HepG2 (cell line): ENCODE measurements around the gene PPP4R3A. TPM values are rescaled to one million over a fixed set of nuclear protein-coding genes. Genes with fewer than 3 reads are reported as not detected.

ENCODE experiments used
- AGO2 ChIP-seq: fragments of 200-400 bp; formaldehyde crosslinking; optimal IDR thresholded peaks from 2 replicates; pipeline ENCODE3; 2017; ENCODE audit warnings: mild to moderate bottlenecking, low read depth, low read length, moderate library complexity
- ARID3A ChIP-seq: IDR thresholded peaks from 2 replicates; pipeline ENCODE4 v1.6.1; 2012; ENCODE audit warnings: low read depth, low read length, improper control_type of control experiment
- EP300 ChIP-seq, 3 experiments: sonication (generic) in 1 of 3; formaldehyde crosslinking in 1 of 3; IDR thresholded peaks; 2 replicates each; pipeline versions ENCODE4 v1.5.1 to v1.6.1; 2011 to 2020; ENCODE audit warnings: low read depth in 2 of 3, low read length in 2 of 3, borderline replicate concordance in 1 of 3, improper control_type of control experiment in 1 of 3, mild to moderate bottlenecking in 1 of 3, missing genetic modification reagents in 1 of 3, moderate library complexity in 1 of 3
- ESRRA ChIP-seq: sonication (generic); formaldehyde crosslinking; IDR thresholded peaks from 2 replicates; pipeline ENCODE4 v1.5.1; 2020; ENCODE audit warnings: mild to moderate bottlenecking, low read depth, missing genetic modification reagents
- FOSL1 ChIP-seq: sonication (generic); formaldehyde crosslinking; IDR thresholded peaks from 2 replicates; pipeline ENCODE4 v1.9.0; 2021; ENCODE audit warnings: missing genetic modification reagents, borderline replicate concordance
- GTF3A ChIP-seq: sonication (generic); formaldehyde crosslinking; conservative IDR thresholded peaks from 2 replicates; pipeline ENCODE4 v1.4.0; 2020; ENCODE audit warnings: mild to moderate bottlenecking, missing genetic modification reagents
- HNF4A ChIP-seq: sonication (generic); formaldehyde crosslinking; IDR thresholded peaks from 2 replicates; pipeline ENCODE4 v1.4.0; 2020; ENCODE audit warnings: missing genetic modification reagents
- HOXA3 ChIP-seq: sonication (generic); formaldehyde crosslinking; IDR thresholded peaks from 2 replicates; pipeline ENCODE4 v1.5.0; 2020; ENCODE audit warnings: missing genetic modification reagents
- KMT2B ChIP-seq: IDR thresholded peaks from 2 replicates; pipeline ENCODE4 v1.6.1; 2016; ENCODE audit warnings: missing genetic modification reagents, missing compliant biosample characterization
- MAFK ChIP-seq, 2 experiments: IDR thresholded peaks in 1 of 2; conservative IDR thresholded peaks in 1 of 2; 2 replicates each; pipeline ENCODE4 v1.6.1; 2011; ENCODE audit warnings: improper control_type of control experiment in 2 of 2, low read length in 2 of 2
- PCBP1 ChIP-seq: fragments of 200-400 bp; formaldehyde crosslinking; IDR thresholded peaks from 2 replicates; pipeline ENCODE4 v1.6.1; 2017; ENCODE audit warnings: mild to moderate bottlenecking, low read depth, low read length, borderline replicate concordance
- SPEN ChIP-seq: sonication (generic); formaldehyde crosslinking; IDR thresholded peaks from 2 replicates; pipeline ENCODE4 v1.5.1; 2020; ENCODE audit warnings: low read depth, mild to moderate bottlenecking, missing genetic modification reagents
- SSRP1 ChIP-seq: IDR thresholded peaks from 2 replicates; pipeline ENCODE4 v1.6.1; 2016; ENCODE audit warnings: control low read depth
- ZNF180 ChIP-seq: sonication (generic); formaldehyde crosslinking; IDR thresholded peaks from 2 replicates; pipeline ENCODE4 v1.4.0; 2020; ENCODE audit warnings: low read depth, missing genetic modification reagents, borderline replicate concordance
- ZNF224 ChIP-seq: sonication (generic); formaldehyde crosslinking; IDR thresholded peaks from 2 replicates; pipeline ENCODE4 v1.5.0; 2020; ENCODE audit warnings: mild to moderate bottlenecking, missing genetic modification reagents
- ZNF225 ChIP-seq: sonication (generic); formaldehyde crosslinking; IDR thresholded peaks from 2 replicates; pipeline ENCODE4 v1.4.0; 2020; ENCODE audit warnings: mild to moderate bottlenecking, missing genetic modification reagents
- ZNF264 ChIP-seq: sonication (generic); formaldehyde crosslinking; IDR thresholded peaks from 2 replicates; pipeline ENCODE4 v1.4.0; 2020; ENCODE audit warnings: missing genetic modification reagents
- ZNF563 ChIP-seq: sonication (generic); formaldehyde crosslinking; IDR thresholded peaks from 2 replicates; pipeline ENCODE4 v1.8.0; 2022; ENCODE audit warnings: mild to moderate bottlenecking, moderate library complexity, missing genetic modification reagents
- ZNF605 ChIP-seq: sonication (generic); formaldehyde crosslinking; IDR thresholded peaks from 2 replicates; pipeline ENCODE4 v1.8.0; 2022; ENCODE audit warnings: mild to moderate bottlenecking, missing genetic modification reagents
- ZNF737 ChIP-seq: sonication (generic); formaldehyde crosslinking; IDR thresholded peaks from 2 replicates; pipeline ENCODE4 v1.5.0; 2020; ENCODE audit warnings: missing genetic modification reagents, mild to moderate bottlenecking, borderline replicate concordance
- polyA plus RNA-seq, 8 experiments: library from polyadenylated mRNA; depleted of rRNA in 3 of 8; stranded (reverse) in 7 of 8; unstranded in 1 of 8; fragments of >200 nt; fragmentation: Illumina TruSeq in 4 of 8; extraction: Trizol in 4 of 8; gene quantifications; 2 replicates each; pipeline versions ENCODE4 v1.2.1 to v1.2.3, GENCODE V29; 2011 to 2016; ENCODE audit warnings: low read depth in 4 of 8, missing spikeins in 1 of 8, mixed read lengths in 1 of 8; ENCODE audit not compliant: insufficient read depth in 1 of 8
- total RNA-seq, 5 experiments: library from RNA; depleted of rRNA; stranded (reverse); fragments of >200 nt; fragmentation: Illumina TruSeq; extraction: Trizol; gene quantifications; 2 replicates each; pipeline ENCODE4 v1.2.3, GENCODE V29; 2016; ENCODE audit warnings: low read depth in 1 of 5
- TF ChIP-seq, protein P1 (sequence below): sonication (generic); formaldehyde crosslinking; IDR thresholded peaks from 2 replicates; pipeline ENCODE4 v1.5.0; 2020; ENCODE audit warnings: mild to moderate bottlenecking, low read depth, missing genetic modification reagents, borderline replicate concordance
- TF ChIP-seq, protein P2 (sequence below): IDR thresholded peaks from 2 replicates; pipeline ENCODE4 v1.6.1; 2016; ENCODE audit warnings: missing compliant biosample characterization, missing genetic modification reagents, borderline replicate concordance
- TF ChIP-seq, protein P3 (sequence below): sonication (generic); formaldehyde crosslinking; IDR thresholded peaks from 2 replicates; pipeline ENCODE4 v1.5.1; 2020; ENCODE audit warnings: missing genetic modification reagents, mild to moderate bottlenecking, borderline replicate concordance

The PPP4R3A gene
- total and polyA plus RNA-seq, 2 of the 13 experiments (the other 11 are each of a cell fraction or from before 2014, with no cell fraction given) = 22.5 to 57.4 TPM

- TF ChIP-seq EP300 (IDR thresholded peaks at IDR 0.05; ENCODE audit: low read depth in 2 of 2, low read length in 2 of 2) (0 out of 4 replicates have a peak, but pooled peaks of 1 of the 2 experiments have one; percentile 27), EP300 (CRISPR knock-in tag; IDR thresholded peaks at IDR 0.05; ENCODE audit: borderline replicate concordance) (no peak), HOXA3 (peak; percentile 15), SSRP1 (CRISPR knock-in tag) (no peak), ESRRA (CRISPR knock-in tag) (peak; percentile 84), ZNF737 (CRISPR knock-in tag) (peak; percentile 54; the same call in 1 of the 2 replicates), KMT2B (CRISPR knock-in tag) (0 out of 2 replicates have a peak, but pooled peaks have one; percentile 51), HNF4A (CRISPR knock-in tag) (peak; percentile 67), AGO2 (peak; percentile 95), ZNF605 (CRISPR knock-in tag) (no peak), ARID3A (0 out of 2 replicates have a peak, but pooled peaks have one; percentile 32), ZNF225 (no peak; the same call in 1 of the 2 replicates), MAFK (conservative IDR thresholded peaks at IDR 0.05 in 1 of 2, IDR thresholded peaks at IDR 0.05 in 1 of 2; ENCODE audit: low read length in 2 of 2) (no peak), ZNF224 (CRISPR knock-in tag) (peak; percentile 80; the same call in 1 of the 2 replicates), ZNF180 (CRISPR knock-in tag) (no peak), ZNF563 (CRISPR knock-in tag) (peak; percentile 35; the same call in 1 of the 2 replicates), ZNF264 (CRISPR knock-in tag) (no peak), GTF3A (CRISPR knock-in tag) (no peak), FOSL1 (CRISPR knock-in tag) (no peak), PCBP1 (no peak), SPEN (0 out of 2 replicates have a peak, but pooled peaks have one; percentile 45)
- TF ChIP-seq, protein P1, sequence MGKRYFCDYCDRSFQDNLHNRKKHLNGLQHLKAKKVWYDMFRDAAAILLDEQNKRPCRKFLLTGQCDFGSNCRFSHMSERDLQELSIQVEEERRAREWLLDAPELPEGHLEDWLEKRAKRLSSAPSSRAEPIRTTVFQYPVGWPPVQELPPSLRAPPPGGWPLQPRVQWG (CRISPR knock-in tag) = no peak
- TF ChIP-seq, protein P2, sequence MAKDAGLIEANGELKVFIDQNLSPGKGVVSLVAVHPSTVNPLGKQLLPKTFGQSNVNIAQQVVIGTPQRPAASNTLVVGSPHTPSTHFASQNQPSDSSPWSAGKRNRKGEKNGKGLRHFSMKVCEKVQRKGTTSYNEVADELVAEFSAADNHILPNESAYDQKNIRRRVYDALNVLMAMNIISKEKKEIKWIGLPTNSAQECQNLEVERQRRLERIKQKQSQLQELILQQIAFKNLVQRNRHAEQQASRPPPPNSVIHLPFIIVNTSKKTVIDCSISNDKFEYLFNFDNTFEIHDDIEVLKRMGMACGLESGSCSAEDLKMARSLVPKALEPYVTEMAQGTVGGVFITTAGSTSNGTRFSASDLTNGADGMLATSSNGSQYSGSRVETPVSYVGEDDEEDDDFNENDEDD (CRISPR knock-in tag) = peak; percentile 23; the same call in 1 of the 2 replicates
- TF ChIP-seq, protein P3, sequence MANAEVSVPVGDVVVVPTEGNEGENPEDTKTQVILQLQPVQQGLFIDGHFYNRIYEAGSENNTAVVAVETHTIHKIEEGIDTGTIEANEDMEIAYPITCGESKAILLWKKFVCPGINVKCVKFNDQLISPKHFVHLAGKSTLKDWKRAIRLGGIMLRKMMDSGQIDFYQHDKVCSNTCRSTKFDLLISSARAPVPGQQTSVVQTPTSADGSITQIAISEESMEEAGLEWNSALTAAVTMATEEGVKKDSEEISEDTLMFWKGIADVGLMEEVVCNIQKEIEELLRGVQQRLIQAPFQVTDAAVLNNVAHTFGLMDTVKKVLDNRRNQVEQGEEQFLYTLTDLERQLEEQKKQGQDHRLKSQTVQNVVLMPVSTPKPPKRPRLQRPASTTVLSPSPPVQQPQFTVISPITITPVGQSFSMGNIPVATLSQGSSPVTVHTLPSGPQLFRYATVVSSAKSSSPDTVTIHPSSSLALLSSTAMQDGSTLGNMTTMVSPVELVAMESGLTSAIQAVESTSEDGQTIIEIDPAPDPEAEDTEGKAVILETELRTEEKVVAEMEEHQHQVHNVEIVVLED (CRISPR knock-in tag) = no peak
Measured at GRCh38 chr14:91509083-91509877, 830 bp downstream of the PPP4R3A start (continued).
